K562 (cell line): ENCODE measurements around the gene SLC22A4. TPM values are rescaled to one million over a fixed set of nuclear protein-coding genes. Genes with fewer than 3 reads are reported as not detected.
A peak's percentile ranks its signal among the peaks of the same experiment; 100 is the strongest.

Experiments
- CBFA2T2 ChIP-seq: fragments of 450-650 bp; conservative IDR thresholded peaks from 2 replicates; pipeline ENCODE4 v1.6.1; 2017; ENCODE audit warnings: mild to moderate bottlenecking
- CEBPB ChIP-seq: fragments of 450-650 bp; IDR thresholded peaks from 2 replicates; pipeline ENCODE4 v1.6.1; 2016; ENCODE audit warnings: missing genetic modification characterization, missing compliant biosample characterization
- CXXC5 ChIP-seq: fragments of 250-450 bp; sonication (Bioruptor Pico); IDR thresholded peaks from 2 replicates; pipeline ENCODE4 v1.8.0; 2022; ENCODE audit warnings: inconsistent platforms, mild to moderate bottlenecking, moderate library complexity
- EP400 ChIP-seq: fragments of 450-650 bp; IDR thresholded peaks from 2 replicates; pipeline ENCODE4 v1.6.1; 2017; ENCODE audit warnings: antibody characterized with exemption, mild to moderate bottlenecking, moderate library complexity
- FOSL1 ChIP-seq: fragments of 200-800 bp; sonication (Bioruptor generic); conservative IDR thresholded peaks from 2 replicates; pipeline ENCODE4 v1.6.1; 2016; ENCODE audit warnings: missing genetic modification characterization, missing compliant biosample characterization
- GATAD2A ChIP-seq: fragments of 450-650 bp; IDR thresholded peaks from 2 replicates; pipeline ENCODE4 v1.6.1; 2017
- MYNN ChIP-seq, 2 experiments: sonication (generic); formaldehyde crosslinking in 1 of 2; IDR thresholded peaks; 2 replicates each; pipeline versions ENCODE4 v1.5.0 to v1.6.1; 2016 to 2020; ENCODE audit warnings: antibody characterized with exemption in 1 of 2, missing genetic modification reagents in 1 of 2
- NEUROD1 ChIP-seq: fragments of 150-350 bp; IDR thresholded peaks from 2 replicates; pipeline ENCODE4 v1.6.1; 2014; ENCODE audit warnings: borderline replicate concordance, low read length, low read depth; ENCODE audit not compliant: partially characterized antibody
- NR2C1 ChIP-seq, 2 experiments: fragments of 450-650 bp; IDR thresholded peaks; 2 replicates each; pipeline ENCODE4 v1.6.1; 2017; ENCODE audit warnings: mild to moderate bottlenecking in 2 of 2, antibody characterized with exemption in 1 of 2, inconsistent platforms in 1 of 2, missing compliant biosample characterization in 1 of 2, missing genetic modification characterization in 1 of 2
- RBBP5 ChIP-seq: fragments of 200-600 bp; sonication (generic); IDR thresholded peaks from 2 replicates; pipeline ENCODE4 v1.6.1; 2012; ENCODE audit warnings: borderline replicate concordance, mild to moderate bottlenecking, low read length, control low read depth, inconsistent platforms; ENCODE audit not compliant: insufficient read depth, poor library complexity, severe bottlenecking
- SETDB1 ChIP-seq: IDR thresholded peaks from one replicate; pipeline ENCODE4 v1.6.1; 2012; ENCODE audit warnings: low read length, control low read depth, inconsistent platforms
- SPI1 ChIP-seq: IDR thresholded peaks from 2 replicates; pipeline ENCODE4 v1.6.1; 2011; ENCODE audit warnings: low read depth, low read length, control low read depth, borderline replicate concordance
- TCFL5 ChIP-seq: fragments of 250-450 bp; sonication (Bioruptor Pico); conservative IDR thresholded peaks from 2 replicates; pipeline ENCODE4 v1.6.1; 2021; ENCODE audit warnings: mild to moderate bottlenecking, moderate library complexity, matching md5 sums
- TFAM ChIP-seq: fragments of 250-450 bp; sonication (Bioruptor Pico); conservative IDR thresholded peaks from 2 replicates; pipeline ENCODE4 v1.5.0; 2021; ENCODE audit warnings: mild to moderate bottlenecking, moderate library complexity
- ZFX ChIP-seq: sonication (generic); formaldehyde crosslinking; IDR thresholded peaks from 2 replicates; pipeline ENCODE4 v1.8.0; 2022; ENCODE audit warnings: mild to moderate bottlenecking, missing genetic modification reagents, moderate library complexity
- ZNF507 ChIP-seq: conservative IDR thresholded peaks from 2 replicates; pipeline ENCODE4 v1.6.1; 2017; ENCODE audit warnings: missing genetic modification characterization, missing compliant biosample characterization
- ZNF589 ChIP-seq: fragments of 200-800 bp; sonication (Bioruptor generic); IDR thresholded peaks from 2 replicates; pipeline ENCODE4 v1.6.1; 2016; ENCODE audit warnings: low read depth, missing genetic modification characterization, missing compliant biosample characterization
- polyA plus RNA-seq, 8 experiments: library from polyadenylated mRNA; depleted of rRNA in 4 of 8; stranded (reverse) in 5 of 8; unstranded in 3 of 8; fragments of >200 nt; fragmentation: Nextera tagmentation in 2 of 8; fragmentation: Illumina TruSeq in 1 of 8; extraction: Ambion mirVana in 2 of 8; extraction: Trizol in 1 of 8; gene quantifications; 2 replicates each; pipeline versions ENCODE4 v1.2.1 to v1.2.3, GENCODE V29; 2011 to 2014; ENCODE audit warnings: inconsistent platforms in 1 of 8, missing spikeins in 1 of 8
- total RNA-seq, 7 experiments: library from RNA; depleted of rRNA in 6 of 7; stranded (reverse); fragments of >200 nt in 6 of 7; fragmentation: Illumina TruSeq in 2 of 7; extraction: Trizol in 2 of 7; gene quantifications; 2 replicates each; pipeline versions ENCODE4 v1.2.1 to v1.2.3, GENCODE V29; 2011 to 2021; ENCODE audit warnings: low replicate concordance in 1 of 7
- TF ChIP-seq, protein P1 (sequence below): sonication (generic); IDR thresholded peaks from 2 replicates; pipeline ENCODE4 v1.6.1; 2016
- TF ChIP-seq, protein P2 (sequence below), 2 experiments: fragments of 450-650 bp in 1 of 2; sonication (generic) in 1 of 2; formaldehyde crosslinking; conservative IDR thresholded peaks; 2 replicates each; pipeline versions ENCODE4 v1.4.0 to v1.8.1; 2020 to 2022; ENCODE audit warnings: mild to moderate bottlenecking in 1 of 2, missing genetic modification reagents in 1 of 2
- TF ChIP-seq, protein P3 (sequence below): fragments of 450-650 bp; formaldehyde crosslinking; IDR thresholded peaks from 2 replicates; pipeline ENCODE4 v1.4.0; 2020; ENCODE audit warnings: mild to moderate bottlenecking, moderate library complexity

SLC22A4 gene
- total and polyA plus RNA-seq, 9 of the 15 experiments (the other 6 are each of a cell fraction or from before 2014, with no cell fraction given): 2.7 to 9.5 (median 6.2) TPM

DNA sequence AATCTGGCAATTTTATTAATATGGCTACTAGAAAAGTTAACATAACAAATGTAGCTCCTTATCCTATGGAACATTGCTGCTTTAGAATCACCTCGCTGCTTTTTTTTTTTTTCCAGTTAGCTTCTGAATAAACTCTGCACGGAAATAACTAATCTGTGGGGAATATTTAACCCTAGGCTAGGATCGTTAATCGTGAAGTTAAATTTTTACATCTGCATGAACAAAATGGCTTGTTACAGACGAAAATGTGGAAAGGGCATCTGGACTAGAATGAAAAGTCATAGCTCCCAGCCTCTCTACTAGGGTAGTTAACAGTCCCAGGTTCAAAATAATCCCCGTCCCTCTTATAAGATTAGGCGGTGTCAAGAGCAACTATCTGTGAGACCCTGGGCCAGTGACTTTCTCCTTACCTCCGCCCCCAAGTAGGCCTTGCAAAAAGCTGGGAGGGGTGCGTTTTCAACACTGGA lies 74.8 kb downstream of the SLC22A4 start (continued):
- TF ChIP-seq FOSL1 (0 out of 2 replicates have a peak, but pooled peaks have one; percentile 9), NR2C1 (IDR thresholded peaks at IDR 0.05) (no peak), NR2C1 (tag; IDR thresholded peaks at IDR 0.05) (no peak), CXXC5 (CRISPR knock-in tag) (no peak), SPI1 (no peak), NEUROD1 (no peak), SETDB1 (no peak), TFAM (CRISPR knock-in tag) (no peak), TCFL5 (CRISPR knock-in tag) (no peak), GATAD2A (no peak), EP400 (0 out of 2 replicates have a peak, but pooled peaks have one; percentile 14), CEBPB (tag) (no peak), MYNN (IDR thresholded peaks at IDR 0.05) (no peak), MYNN (CRISPR knock-in tag; IDR thresholded peaks at IDR 0.05) (no peak), RBBP5 (no peak), CBFA2T2 (no peak), ZNF589 (no peak), ZFX (CRISPR knock-in tag) (no peak), ZNF507 (tag) (no peak)
- TF ChIP-seq, protein P1, sequence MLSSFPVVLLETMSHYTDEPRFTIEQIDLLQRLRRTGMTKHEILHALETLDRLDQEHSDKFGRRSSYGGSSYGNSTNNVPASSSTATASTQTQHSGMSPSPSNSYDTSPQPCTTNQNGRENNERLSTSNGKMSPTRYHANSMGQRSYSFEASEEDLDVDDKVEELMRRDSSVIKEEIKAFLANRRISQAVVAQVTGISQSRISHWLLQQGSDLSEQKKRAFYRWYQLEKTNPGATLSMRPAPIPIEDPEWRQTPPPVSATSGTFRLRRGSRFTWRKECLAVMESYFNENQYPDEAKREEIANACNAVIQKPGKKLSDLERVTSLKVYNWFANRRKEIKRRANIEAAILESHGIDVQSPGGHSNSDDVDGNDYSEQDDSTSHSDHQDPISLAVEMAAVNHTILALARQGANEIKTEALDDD: peak; percentile 68; the same call in 1 of the 2 replicates
- TF ChIP-seq, protein P2, sequence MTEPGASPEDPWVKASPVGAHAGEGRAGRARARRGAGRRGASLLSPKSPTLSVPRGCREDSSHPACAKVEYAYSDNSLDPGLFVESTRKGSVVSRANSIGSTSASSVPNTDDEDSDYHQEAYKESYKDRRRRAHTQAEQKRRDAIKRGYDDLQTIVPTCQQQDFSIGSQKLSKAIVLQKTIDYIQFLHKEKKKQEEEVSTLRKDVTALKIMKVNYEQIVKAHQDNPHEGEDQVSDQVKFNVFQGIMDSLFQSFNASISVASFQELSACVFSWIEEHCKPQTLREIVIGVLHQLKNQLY (CRISPR knock-in tag; conservative IDR thresholded peaks at IDR 0.05): no peak
- TF ChIP-seq, protein P3, sequence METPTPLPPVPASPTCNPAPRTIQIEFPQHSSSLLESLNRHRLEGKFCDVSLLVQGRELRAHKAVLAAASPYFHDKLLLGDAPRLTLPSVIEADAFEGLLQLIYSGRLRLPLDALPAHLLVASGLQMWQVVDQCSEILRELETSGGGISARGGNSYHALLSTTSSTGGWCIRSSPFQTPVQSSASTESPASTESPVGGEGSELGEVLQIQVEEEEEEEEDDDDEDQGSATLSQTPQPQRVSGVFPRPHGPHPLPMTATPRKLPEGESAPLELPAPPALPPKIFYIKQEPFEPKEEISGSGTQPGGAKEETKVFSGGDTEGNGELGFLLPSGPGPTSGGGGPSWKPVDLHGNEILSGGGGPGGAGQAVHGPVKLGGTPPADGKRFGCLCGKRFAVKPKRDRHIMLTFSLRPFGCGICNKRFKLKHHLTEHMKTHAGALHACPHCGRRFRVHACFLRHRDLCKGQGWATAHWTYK (CRISPR knock-in tag): no peak
